HG03432 (cell line): ENCODE measurements around the gene TPGS1.

Source experiments
- ATAC-seq: cut with Tn5 transposase; IDR thresholded peaks from one replicate; pipeline ENCODE4 v1.9.1; 2021; ENCODE audit warnings: mild to moderate bottlenecking, moderate library complexity; ENCODE audit not compliant: unreplicated experiment

The TPGS1 gene

GRCh38 chr19:517721-518597 is 10.7 kb downstream of the TPGS1 start:
- no peak for ATAC-seq

GRCh38 chr19:518598-519231 is 11.4 kb downstream of the TPGS1 start:
- ATAC-seq: no peak

GRCh38 chr19:519449-519865 is 12.2 kb downstream of the TPGS1 start:
- ATAC-seq: no peak

GRCh38 chr19:522726-523125 is 15.4 kb downstream of the TPGS1 start:
- ATAC-seq: no peak

- no peak for ATAC-seq
Measured at GRCh38 chr19:524062-524674, 16.9 kb downstream of the TPGS1 start.

GRCh38 chr19:525029-525428 is 17.7 kb downstream of the TPGS1 start:
- ATAC-seq: no peak

- ATAC-seq: no peak
Measured at GRCh38 chr19:525857-526419, 18.6 kb downstream of the TPGS1 start.

- ATAC-seq: no peak
Measured at GRCh38 chr19:530134-531008, 23.1 kb downstream of the TPGS1 start.

- peak; percentile 68 for ATAC-seq
Measured at GRCh38 chr19:531009-531752, 23.9 kb downstream of the TPGS1 start.

- ATAC-seq: peak; percentile 4
Measured at GRCh38 chr19:531753-532560, 24.7 kb downstream of the TPGS1 start, which contains the start of gene CDC34. TSS of gene CDC34 (plus strand) at chr19:531760. CDS start at chr19:531932, 172 bp downstream.

- no peak for ATAC-seq
Measured at GRCh38 chr19:532561-533363, 25.5 kb downstream of the TPGS1 start.

GRCh38 chr19:533364-534058 is 26.2 kb downstream of the TPGS1 start:
- ATAC-seq: no peak

GRCh38 chr19:534088-534487 is 26.8 kb downstream of the TPGS1 start:
- ATAC-seq: no peak

GRCh38 chr19:535017-535835 is 27.9 kb downstream of the TPGS1 start:
- no peak for ATAC-seq

GRCh38 chr19:536031-536880 is 29.0 kb downstream of the TPGS1 start:
- ATAC-seq: no peak
